Activated CD8-positive, alpha-beta memory T cell treated with anti-CD3 and anti-CD28 coated beads, Interleukin-2, amount 50 U/mL, for 24 hours (primary cell): ENCODE data around the gene TBCEL.

Experiments used
- DNase-seq: peaks from one replicate; pipeline ENCODE4 v3.0.0-alpha.2; 2020; ENCODE audit errors: extremely low read depth

TBCEL gene

DNA sequence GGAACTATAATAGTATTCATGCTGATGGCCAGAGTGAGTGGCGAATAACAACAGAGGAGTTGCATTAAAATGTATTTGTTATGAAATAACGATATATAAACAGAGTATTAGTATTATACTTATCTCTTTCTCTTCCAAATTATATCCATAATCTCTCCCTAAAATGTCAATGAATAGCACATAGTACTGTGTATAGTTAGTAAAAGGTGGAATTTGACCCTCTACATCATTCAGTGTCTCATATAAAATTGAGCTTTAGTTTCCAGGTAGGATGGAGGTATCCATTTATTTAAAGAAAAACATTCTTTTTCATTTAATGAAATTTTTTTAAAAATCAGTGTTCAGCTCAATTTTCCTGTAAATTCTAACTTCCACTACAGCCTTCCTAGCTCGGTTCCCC, 42.7 kb downstream of the TBCEL start:
- DNase-seq: no peak

DNA sequence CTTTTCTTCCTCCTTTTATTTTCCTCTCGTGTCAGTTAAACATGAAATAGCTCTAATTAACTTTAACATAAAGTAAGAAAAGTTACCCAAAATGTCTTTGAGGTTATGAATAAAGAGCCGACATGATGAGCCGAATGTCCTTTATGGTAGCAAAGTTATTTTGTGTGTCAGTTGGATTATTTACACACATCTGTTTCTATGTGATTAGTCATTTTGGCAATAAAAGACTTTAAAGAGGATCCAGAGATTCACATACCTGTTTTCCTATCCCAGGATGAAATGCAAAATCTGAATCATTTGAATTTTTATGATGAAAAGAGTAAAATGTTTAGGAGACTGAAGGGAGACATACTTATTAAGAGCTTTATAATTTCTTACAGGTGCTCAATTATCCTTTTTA, 43.1 kb downstream of the TBCEL start:
- DNase-seq: no peak

DNA sequence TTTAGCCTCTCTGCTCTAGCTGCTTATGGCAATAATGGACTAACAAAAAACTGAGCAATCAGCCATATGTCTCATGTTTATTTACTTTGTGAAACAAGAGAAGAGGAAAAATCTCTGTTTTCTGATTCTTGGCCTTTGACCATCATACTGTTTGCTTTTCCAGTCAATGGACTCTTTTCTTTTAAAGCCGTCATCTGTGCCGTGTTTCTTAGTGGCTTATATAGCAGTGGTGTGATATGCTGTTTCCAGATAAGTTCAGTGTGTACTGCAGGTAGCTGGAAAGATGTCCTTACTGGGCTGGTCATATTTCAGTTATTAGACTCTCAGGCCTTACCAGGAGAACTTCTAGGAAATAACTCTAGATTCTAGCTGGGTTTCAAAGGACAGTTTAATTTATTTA, 43.6 kb downstream of the TBCEL start:
- no peak for DNase-seq

DNA sequence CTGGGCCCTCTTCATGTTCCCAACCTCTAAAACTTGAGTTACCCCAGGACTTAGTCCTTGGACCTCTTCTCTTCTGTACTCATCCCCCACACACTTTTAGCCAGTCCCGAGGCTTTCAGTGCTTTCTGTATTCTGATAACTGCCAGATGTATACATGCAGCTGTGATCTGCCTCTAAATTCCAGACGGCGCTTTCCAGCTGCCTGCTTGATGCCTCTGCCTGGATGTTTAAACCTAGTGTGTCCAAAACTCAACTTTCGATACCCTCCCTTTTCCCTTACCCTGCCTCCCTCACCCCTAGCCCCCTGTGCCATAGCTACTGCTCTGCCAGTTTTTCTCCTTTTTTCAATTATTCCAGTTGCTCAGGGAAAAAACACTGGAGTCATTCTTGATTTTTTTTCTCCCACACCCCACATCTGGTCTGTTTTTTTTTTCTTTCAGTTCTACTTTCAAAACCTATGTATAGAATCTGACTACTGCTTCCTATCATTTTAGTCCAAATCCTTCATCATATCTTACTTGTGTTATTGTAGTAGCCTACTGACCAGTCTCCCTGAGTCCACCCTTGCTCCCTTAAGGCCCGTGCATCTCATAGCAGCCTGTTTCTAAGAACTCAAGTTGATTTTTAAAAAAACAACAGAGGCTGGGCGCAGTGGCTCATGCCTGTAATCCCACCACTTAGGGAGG, 44.2 kb downstream of the TBCEL start:
- DNase-seq: no peak

DNA sequence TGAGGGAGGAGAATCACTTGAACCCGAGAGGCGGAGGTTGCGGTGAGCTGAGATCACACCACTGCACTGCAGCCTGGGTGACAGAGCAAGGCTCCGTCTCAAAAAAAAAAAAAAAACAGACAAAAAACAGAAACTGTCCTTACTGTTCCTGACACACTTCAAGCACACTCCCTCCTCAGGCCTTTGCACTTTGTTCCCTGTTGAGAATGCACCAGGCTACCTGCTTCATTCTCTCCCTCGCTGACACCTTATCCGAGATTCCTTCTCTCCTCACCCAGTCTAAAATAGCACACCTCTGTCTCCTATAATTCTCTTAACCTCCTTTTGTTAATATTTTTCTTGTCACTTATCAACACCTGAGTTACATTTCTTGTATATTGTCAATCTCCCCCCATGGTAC, 44.9 kb downstream of the TBCEL start:
- DNase-seq: no peak

DNA sequence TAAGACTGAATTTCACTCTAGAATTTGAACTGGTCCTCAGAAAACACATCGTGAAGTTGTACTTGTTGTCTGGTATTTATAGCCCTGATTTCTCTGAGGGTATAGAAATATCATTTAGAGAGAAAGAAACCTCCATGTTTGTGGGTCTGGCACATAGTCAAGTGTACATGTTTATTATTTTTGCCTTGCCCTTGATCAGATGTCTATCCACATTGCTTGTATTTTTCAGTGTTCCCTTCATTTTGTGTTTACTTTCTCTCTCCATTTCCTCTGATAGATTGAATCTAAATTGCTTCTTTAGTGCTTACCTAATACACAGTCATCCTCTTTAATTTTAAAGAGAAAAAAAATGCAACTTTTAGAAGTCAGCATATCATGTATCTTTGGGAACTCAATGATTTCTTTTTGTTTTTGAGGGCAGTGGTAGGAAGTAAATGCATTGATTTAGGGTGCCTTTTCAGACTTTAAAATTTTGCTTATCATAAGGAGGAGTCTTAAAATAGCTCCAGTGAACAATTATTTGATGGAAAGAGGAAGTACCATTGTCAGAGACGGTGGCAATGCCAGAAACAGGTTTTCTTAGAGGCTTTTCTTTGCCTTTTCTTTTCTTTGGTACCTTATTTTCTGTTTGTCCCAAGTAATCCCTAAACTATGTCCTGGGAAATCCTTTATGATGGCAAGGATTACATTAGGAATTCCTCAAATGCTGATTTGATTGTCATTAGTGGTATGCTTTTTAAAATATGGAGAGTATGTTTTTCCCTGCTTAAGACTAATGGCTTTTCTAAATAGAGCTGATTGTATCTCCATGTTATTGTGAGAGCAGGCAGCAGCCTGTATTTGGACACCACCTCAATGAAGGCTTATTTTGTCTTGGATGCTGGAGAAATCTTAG, 47.3 kb downstream of the TBCEL start:
- DNase-seq: no peak

DNA sequence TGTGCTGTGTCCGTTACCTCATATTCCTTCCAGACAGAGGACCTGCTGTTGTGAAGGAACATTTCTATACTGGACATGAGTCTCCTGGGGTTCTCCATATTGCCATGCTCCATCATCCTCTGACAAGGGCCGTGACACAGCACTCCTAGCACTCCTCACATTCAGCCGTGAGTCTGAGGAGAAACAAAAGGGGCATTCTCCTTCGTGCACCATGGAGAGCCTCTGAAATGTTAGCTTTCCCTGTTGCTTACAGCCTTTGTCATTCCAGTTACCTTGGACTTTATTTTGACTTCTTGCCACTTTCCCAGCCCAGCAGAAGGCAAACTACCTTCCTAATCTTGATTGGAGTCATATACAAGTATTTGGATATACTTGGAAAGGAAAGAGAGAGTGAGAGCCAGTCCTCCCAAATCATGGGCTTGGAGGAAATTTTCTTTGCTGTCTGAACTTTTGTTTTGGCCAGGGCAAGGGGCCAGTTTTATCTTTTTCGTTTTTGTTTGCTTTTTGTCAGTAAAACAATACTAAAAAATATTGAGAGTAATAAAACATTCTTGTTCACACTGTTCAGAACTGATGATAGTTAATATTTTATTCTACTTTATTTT, 48.0 kb downstream of the TBCEL start:
- no peak for DNase-seq

DNA sequence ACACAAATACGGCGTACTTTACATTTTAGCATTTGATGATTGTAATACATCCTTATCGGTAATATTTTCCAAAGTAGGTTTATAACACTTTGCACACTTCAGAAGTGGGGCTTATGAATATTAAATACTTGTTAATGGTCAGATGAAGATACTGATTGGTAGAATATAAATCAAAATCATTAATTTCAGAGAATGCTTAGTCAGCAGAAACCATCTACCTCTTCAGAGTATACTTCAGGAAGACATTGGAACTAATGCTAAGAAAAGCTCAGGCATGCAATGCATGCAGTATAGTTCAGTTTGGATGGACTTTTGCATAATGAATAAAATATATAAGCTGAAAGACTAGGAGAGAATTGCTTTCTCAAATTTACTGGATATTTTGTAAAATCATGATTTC, 57.4 kb downstream of the TBCEL start:
- no peak for DNase-seq

DNA sequence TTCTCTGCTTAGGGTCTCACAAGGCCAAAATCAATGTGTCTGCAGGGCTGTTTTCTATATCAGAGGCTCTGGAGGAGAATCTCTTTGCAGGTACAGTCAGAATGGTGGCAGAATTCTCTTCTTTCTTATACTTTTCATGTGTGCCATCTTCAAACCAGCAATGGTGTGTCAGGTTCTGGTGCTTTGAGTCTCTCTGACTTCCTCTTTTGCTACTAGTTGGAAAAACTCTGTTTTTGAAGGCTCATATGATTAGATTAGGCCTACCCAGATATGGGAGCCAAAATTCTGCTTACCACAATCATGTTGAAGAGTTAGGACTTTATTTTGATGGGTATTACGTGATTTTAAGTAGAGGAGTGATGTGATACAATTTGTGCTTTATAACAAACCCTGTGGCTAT, 58.3 kb downstream of the TBCEL start:
- DNase-seq: no peak

DNA sequence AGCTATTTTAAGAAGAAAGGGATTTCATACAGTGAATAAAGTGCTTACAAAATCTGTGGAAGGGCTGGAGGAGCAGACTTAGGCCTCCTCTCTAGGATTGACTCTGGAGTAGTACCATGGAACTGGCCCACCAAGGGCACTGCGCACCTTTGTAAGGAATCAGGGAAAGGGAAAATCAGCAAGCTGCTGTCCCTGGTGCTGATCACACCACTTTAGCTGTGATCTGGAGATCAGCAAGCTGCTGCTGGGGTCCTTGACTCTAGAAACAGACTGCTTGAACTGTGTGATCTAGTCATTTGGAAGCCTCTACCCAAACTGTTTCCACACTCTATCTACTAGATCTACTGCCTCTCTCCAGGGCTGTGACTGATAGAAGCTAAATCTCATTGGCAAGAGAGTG, 58.8 kb downstream of the TBCEL start:
- no peak for DNase-seq

DNA sequence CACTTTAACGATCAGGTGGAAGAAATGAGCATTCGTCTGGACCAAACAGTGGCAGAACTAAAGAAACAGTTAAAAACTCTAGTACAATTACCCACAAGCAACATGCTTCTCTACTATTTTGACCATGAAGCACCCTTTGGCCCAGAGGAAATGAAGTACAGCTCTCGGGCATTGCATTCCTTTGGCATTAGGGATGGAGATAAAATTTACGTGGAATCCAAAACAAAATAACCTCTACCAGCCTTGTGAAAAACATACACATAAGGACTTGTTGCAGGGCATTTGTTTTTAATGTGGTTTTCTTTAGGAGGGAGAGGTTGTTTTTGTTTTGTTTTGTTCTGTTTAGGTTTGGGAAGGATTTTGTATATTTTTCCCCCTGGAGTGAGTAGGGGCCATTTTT, 63.0 kb downstream of the TBCEL start:
- no peak for DNase-seq

DNA sequence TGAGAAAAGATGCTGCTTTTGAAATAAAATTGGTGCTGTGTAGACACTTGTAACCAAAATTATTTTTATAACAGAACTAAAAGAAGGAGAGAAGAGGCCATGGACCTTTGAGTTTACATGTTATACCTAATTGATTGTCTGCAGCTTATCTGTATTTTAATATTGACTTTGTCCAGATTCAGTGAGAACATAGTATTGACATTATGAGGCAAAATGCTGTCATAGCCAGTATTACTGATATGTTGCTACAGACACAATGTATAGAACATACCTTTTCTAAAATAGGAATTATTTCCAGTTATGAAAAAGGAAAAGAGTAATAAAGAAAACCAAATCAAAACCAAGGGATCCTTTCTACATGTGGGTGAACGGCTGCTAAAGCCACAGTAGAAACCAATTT, 65.7 kb downstream of the TBCEL start:
- DNase-seq: no peak

DNA sequence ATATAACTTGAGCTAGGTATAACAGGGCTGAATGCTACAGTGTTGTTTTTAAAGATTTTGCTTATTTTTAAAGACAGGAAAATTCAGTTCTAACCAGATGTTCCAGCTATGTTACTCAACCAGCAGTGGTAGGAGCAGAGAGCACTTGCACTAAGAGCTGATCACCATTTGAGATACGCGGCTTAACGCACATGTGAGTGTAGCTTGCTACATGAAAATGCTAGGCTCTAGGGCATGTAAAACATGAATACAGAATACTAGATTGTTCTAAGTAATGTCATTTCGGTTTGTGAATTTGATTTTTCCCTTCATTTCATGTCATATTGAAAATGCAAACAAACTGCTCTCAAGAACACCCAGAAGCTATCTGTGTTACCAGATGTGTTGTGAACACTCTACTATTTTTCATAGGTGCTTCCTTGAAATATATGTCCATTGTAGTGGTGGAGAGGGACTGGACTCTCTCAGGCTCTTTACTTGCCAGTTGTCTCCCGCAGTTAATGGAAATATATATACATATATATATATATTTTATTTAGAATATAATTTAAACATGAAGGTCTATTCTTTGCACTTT, 66.3 kb downstream of the TBCEL start:
- no peak for DNase-seq

DNA sequence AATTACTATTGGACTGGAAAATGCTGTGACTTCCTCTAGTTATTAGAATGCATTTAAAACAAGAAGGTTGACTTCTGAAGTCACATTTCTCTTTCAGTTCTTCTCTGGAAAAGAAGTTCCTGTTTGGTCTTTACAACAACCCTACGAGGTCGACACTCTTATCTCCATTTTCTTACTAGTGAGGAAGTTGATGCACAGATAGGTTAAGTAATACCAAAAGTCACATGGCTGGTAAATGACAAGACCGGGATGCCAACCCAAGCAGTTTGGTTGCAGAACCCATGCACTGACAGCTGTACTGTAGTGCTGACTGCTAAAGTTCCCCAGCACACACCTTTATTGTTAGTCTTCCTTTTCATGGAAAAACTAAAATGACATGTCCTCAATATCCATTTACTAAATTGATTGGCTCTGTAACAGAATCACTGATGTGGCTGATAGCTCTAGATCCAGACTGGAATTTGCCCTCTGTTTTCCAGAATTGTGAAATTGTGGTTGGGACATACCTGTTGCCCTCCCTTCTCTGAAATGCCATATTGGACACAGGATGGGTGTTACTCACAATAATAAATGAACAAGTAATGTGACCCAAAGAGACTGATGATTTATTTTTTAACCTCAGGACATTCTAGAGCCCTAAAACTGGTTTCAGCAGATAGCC, 67.7 kb downstream of the TBCEL start:
- no peak for DNase-seq

DNA sequence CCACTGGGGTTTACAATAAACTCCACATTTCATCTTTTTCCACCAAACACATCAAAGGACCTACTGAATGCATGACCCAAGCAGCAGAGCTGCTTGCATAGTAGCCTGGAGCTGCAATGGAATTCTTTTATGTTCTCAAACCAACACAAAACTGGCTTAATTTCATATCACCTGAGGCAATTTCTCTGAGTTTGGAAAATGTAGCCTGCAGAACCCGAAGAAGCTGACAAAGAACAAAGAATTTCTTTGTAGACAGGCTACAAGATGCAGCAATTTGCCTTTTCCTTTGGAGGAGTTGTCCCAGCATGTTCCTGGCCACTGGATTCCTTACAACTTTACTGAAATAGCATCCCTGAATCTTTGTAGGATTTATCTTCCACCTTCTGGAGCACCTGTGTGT, 71.7 kb downstream of the TBCEL start:
- no peak for DNase-seq

DNA sequence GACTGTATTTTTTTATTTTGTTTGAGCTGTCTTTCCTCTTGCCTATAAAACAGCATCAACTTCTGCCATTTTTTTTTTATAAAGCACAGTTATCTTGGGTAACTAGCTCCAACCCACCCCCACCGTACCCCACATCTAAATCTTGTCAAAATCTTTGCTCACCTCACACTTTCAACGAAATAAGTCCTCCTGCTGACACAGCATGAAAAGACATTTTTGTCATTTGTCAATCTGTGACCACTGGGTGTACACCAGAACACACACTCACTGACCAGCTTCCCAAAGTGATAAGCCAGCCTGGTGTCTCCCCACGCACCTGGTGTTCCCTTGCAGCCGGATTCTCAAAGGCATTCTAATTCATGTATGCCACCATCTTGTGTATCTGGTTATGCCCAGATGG, 75.5 kb downstream of the TBCEL start:
- DNase-seq: no peak

DNA sequence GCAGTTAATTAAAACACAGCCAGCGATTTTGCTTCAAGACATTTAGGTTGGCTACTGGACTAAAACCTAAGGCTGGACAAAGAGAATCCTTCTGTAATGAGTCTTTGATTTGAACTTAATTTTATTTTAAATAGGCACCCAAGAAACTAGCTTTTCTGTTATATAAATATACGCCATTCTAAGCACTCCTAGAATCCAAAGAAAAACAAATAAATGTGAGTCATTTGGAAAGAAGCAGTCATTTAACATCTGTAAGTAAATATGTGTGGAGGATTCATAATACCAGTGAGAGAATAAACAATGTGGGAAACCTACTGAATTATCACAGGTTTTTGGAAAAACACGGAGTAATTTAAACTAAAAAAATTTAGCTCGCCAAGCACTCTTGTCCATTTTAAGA, 76.0 kb downstream of the TBCEL start:
- DNase-seq: no peak

DNA sequence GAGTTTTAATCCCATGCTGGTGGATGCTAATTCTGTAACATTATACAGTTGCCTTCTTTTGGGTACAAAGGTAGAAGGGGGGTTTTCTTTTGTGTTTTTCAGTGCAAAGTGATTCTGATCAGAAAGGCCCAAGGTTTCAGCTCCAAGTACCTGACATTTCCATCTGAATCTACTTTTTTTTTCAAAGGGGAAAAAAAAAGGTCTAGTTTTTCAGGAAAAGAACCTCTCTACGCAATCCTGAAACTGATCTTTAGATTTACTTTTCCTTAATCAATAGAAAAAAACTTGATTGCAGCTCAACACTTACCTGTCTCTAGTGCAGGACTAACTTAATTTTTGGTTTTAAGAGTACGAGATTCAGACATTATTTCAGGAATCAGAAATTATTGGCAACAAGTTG, 77.0 kb downstream of the TBCEL start, which contains the start of gene TECTA:
Gene TECTA (plus strand): TSS at position 301 of the 400 bp plus-strand sequence. CDS start 1,423 bp downstream, outside the sequence.
- DNase-seq: no peak

DNA sequence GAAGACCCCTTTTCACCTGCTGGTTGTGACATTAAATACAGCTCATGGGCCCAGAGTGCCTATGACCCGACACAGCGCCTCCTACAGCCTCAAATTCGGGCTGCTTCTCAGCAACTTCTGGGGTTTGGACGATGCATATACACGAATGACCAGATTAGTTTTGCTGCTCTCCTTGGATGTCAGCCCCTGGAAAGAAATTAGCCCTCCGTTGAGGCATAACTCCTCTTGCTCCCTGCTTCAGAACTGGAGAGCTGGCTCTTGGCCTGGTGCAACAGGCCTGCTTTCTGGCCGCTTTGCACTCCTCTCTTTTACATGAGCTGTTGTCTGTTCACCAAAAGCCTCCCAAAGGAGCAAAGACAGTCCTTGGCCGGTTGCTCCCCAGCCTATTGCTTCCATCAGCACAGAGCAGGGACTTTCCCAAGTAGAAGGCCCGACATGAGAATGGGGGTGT, 80.4 kb downstream of the TBCEL start:
- DNase-seq: no peak

DNA sequence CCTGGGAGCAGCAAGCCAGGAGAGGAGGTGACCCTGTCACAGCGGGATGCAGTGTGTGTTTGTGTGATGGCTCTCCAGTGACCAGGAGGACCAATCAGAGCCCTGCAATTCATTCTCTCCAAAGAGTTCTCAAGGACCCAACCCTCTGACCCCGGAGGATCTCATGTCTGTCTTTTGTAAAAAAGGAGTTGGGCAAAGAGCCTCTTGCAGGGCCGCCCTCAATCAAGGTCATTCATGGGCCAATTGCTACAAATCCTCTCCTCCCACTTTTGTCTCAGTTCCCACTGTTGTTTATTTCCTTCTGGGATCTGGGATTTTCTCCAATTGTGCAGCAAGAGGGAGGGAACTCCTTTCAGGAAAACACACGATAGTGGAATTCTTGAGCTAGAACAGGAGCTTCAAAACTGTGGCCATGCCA, 81.2 kb downstream of the TBCEL start:
- DNase-seq: no peak

DNA sequence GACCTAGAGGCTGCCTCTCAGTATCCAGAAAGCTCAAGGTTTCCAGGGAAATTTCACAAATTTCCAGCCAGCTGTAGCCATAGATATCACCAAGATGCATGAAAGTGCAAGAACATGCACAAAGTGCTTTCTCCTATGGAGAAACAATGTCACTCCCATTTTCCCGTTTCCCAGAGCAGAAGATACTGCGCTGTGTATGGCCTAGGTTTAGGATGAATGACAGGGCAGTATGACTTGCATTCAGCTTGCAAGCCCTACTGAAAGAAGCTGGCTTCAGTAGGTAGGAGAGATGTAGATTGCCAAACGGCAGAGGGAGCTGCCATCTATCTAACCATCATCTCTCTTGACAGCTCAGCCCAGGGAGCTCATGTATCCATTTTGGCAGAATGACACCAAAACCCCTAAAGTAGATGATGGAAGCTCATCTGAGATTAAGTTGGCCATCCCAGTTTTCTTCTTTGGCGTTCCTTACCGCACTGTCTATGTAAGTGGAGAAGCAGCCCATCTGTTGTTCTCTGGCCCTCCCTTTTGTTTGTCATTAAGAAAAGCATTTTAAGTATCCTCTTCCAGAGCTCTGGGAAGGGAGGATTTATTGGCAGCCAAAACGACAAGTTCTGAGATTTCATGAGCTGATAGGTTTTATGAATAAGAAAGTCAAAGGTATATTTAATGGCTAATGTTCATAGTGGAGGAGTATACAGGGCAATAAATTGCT, 81.7 kb downstream of the TBCEL start:
- DNase-seq: no peak
